ENCODE data around the gene LRRC74A. TPM values are rescaled to one million over a fixed set of nuclear protein-coding genes. Genes with fewer than 3 reads are reported as not detected.

The LRRC74A gene
- total and polyA plus RNA-seq, 10 of the 15 experiments (the other 5 are each of a cell fraction or from before 2014, with no cell fraction given): not detected

Other genes with a start within 250 kb of the LRRC74A start
- gene VASH1, start 64.9 kb upstream of the LRRC74A start, total RNA-seq (2014; rRNA removed): 0.40 and 0.49 TPM in 2 replicates
- 0.54 and 0.78 TPM in 2 replicates for gene VASH1, start 64.9 kb upstream of the LRRC74A start, total RNA-seq (2014; rRNA removed; fragmentation: Illumina TruSeq; extraction: Trizol)
- gene VASH1, start 64.9 kb upstream of the LRRC74A start, total RNA-seq (2021): 2.3 and 2.4 TPM in 2 replicates
- 0.29 and 0.67 TPM in 2 replicates for gene VASH1, start 64.9 kb upstream of the LRRC74A start, polyA plus RNA-seq (2011; rRNA removed)
- 0.98 and 1.2 TPM in 2 replicates for gene VASH1, start 64.9 kb upstream of the LRRC74A start, polyA plus RNA-seq (2014; fragmentation: Illumina TruSeq; extraction: Trizol)
- under 1 TPM; 0.06 to 0.35 TPM for gene VASH1, start 64.9 kb upstream of the LRRC74A start, polyA plus RNA-seq (2014; fragmentation: Nextera tagmentation; extraction: Ambion mirVana)
- gene VASH1, start 64.9 kb upstream of the LRRC74A start, polyA plus RNA-seq (2014; rRNA removed): 1.7 and 1.9 TPM in 2 replicates
- under 1 TPM; 0.45 to 0.52 TPM for gene VASH1, start 64.9 kb upstream of the LRRC74A start, polyA plus RNA-seq (2016; fragmentation: Nextera tagmentation; extraction: Ambion mirVana)
- 7.4 and 11.1 TPM in 2 replicates for gene ANGEL1, start 13.5 kb upstream of the LRRC74A start, total RNA-seq (2014; rRNA removed)
- gene ANGEL1, start 13.5 kb upstream of the LRRC74A start, total RNA-seq (2014; rRNA removed; fragmentation: Illumina TruSeq; extraction: Trizol): 9.1 and 9.4 TPM in 2 replicates
- gene ANGEL1, start 13.5 kb upstream of the LRRC74A start, total RNA-seq (2021): 17.2 and 17.8 TPM in 2 replicates
- 25.6 and 29.7 TPM in 2 replicates for gene ANGEL1, start 13.5 kb upstream of the LRRC74A start, polyA plus RNA-seq (2011; rRNA removed)
- gene ANGEL1, start 13.5 kb upstream of the LRRC74A start, polyA plus RNA-seq (2014; fragmentation: Illumina TruSeq; extraction: Trizol): 18.4 and 19.4 TPM in 2 replicates
- gene ANGEL1, start 13.5 kb upstream of the LRRC74A start, polyA plus RNA-seq (2014; fragmentation: Nextera tagmentation; extraction: Ambion mirVana): 1 to 10 TPM; 1.7 to 2.8 TPM
- gene ANGEL1, start 13.5 kb upstream of the LRRC74A start, polyA plus RNA-seq (2014; rRNA removed): 13.9 and 17.6 TPM in 2 replicates
- gene ANGEL1, start 13.5 kb upstream of the LRRC74A start, polyA plus RNA-seq (2016; fragmentation: Nextera tagmentation; extraction: Ambion mirVana): 10 to 100 TPM; 11.8 to 12.8 TPM
- 19.1 and 22.8 TPM in 2 replicates for gene IRF2BPL, start 202.3 kb downstream of the LRRC74A start, total RNA-seq (2014; rRNA removed)
- 2.8 and 3.4 TPM in 2 replicates for gene IRF2BPL, start 202.3 kb downstream of the LRRC74A start, total RNA-seq (2014; rRNA removed; fragmentation: Illumina TruSeq; extraction: Trizol)
- 33.3 and 34.5 TPM in 2 replicates for gene IRF2BPL, start 202.3 kb downstream of the LRRC74A start, total RNA-seq (2021)
- 8.3 and 9.7 TPM in 2 replicates for gene IRF2BPL, start 202.3 kb downstream of the LRRC74A start, polyA plus RNA-seq (2011; rRNA removed)
- 1.6 and 2.9 TPM in 2 replicates for gene IRF2BPL, start 202.3 kb downstream of the LRRC74A start, polyA plus RNA-seq (2014; fragmentation: Illumina TruSeq; extraction: Trizol)
- gene IRF2BPL, start 202.3 kb downstream of the LRRC74A start, polyA plus RNA-seq (2014; fragmentation: Nextera tagmentation; extraction: Ambion mirVana): 1 to 10 TPM; 1.2 to 1.9 TPM
- 11.6 and 14.4 TPM in 2 replicates for gene IRF2BPL, start 202.3 kb downstream of the LRRC74A start, polyA plus RNA-seq (2014; rRNA removed)
- gene IRF2BPL, start 202.3 kb downstream of the LRRC74A start, polyA plus RNA-seq (2016; fragmentation: Nextera tagmentation; extraction: Ambion mirVana): 1 to 10 TPM; 1.4 to 2.3 TPM